Measurements from ENCODE around the gene PCARE.

GRCh38 chr2:29109246-29109645, 34.9 kb upstream of the PCARE start:
- TF ChIP-seq CTCF (IDR thresholded peaks at IDR 0.05) (no peak), PRRX2 (CRISPR knock-in tag; IDR thresholded peaks at IDR 0.05) (no peak), HMGXB4 (CRISPR knock-in tag; IDR thresholded peaks at IDR 0.05) (no peak), SP1 (CRISPR knock-in tag; conservative IDR thresholded peaks at IDR 0.05) (no peak), ELF4 (CRISPR knock-in tag; IDR thresholded peaks at IDR 0.05; ENCODE audit: low read depth) (no peak), NR3C1 (CRISPR knock-in tag; conservative IDR thresholded peaks at IDR 0.05; ENCODE audit: low read depth) (no peak), ETV6 (CRISPR knock-in tag; IDR thresholded peaks at IDR 0.05) (no peak), ZNF232 (CRISPR knock-in tag; IDR thresholded peaks at IDR 0.05) (no peak)
- TF ChIP-seq, protein P1, sequence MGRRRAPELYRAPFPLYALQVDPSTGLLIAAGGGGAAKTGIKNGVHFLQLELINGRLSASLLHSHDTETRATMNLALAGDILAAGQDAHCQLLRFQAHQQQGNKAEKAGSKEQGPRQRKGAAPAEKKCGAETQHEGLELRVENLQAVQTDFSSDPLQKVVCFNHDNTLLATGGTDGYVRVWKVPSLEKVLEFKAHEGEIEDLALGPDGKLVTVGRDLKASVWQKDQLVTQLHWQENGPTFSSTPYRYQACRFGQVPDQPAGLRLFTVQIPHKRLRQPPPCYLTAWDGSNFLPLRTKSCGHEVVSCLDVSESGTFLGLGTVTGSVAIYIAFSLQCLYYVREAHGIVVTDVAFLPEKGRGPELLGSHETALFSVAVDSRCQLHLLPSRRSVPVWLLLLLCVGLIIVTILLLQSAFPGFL (CRISPR knock-in tag; IDR thresholded peaks at IDR 0.05; ENCODE audit: borderline replicate concordance): no peak
- TF ChIP-seq, protein P2, sequence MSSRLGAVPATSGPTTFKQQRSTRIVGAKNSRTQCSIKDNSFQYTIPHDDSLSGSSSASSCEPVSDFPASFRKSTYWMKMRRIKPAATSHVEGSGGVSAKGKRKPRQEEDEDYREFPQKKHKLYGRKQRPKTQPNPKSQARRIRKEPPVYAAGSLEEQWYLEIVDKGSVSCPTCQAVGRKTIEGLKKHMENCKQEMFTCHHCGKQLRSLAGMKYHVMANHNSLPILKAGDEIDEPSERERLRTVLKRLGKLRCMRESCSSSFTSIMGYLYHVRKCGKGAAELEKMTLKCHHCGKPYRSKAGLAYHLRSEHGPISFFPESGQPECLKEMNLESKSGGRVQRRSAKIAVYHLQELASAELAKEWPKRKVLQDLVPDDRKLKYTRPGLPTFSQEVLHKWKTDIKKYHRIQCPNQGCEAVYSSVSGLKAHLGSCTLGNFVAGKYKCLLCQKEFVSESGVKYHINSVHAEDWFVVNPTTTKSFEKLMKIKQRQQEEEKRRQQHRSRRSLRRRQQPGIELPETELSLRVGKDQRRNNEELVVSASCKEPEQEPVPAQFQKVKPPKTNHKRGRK (CRISPR knock-in tag; IDR thresholded peaks at IDR 0.05; ENCODE audit: borderline replicate concordance): no peak
- TF ChIP-seq, protein P3, sequence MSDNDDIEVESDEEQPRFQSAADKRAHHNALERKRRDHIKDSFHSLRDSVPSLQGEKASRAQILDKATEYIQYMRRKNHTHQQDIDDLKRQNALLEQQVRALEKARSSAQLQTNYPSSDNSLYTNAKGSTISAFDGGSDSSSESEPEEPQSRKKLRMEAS (CRISPR knock-in tag; IDR thresholded peaks at IDR 0.05): no peak
